Endodermal cell (in vitro differentiated cells): ENCODE results near the gene MS4A5. TPM values are rescaled to one million over a fixed set of nuclear protein-coding genes. Genes with fewer than 3 reads are reported as not detected.

Experiments used
- DNase-seq: peaks from one replicate; pipeline ENCODE4 v3.0.0-alpha.2; 2017
- H3K27ac ChIP-seq: 2 replicates; pipeline ENCODE4 v1.5.1; 2013; ENCODE audit warnings: mild to moderate bottlenecking, low read depth, low read length, moderate library complexity
- H3K27me3 ChIP-seq: 2 replicates; pipeline ENCODE4 v1.6.1; 2013; ENCODE audit warnings: mild to moderate bottlenecking, low read length, moderate library complexity; ENCODE audit not compliant: insufficient read depth, control insufficient read depth, poor library complexity, severe bottlenecking
- H3K36me3 ChIP-seq: 2 replicates; pipeline ENCODE4 v1.7.0; 2013; ENCODE audit warnings: mild to moderate bottlenecking, low read length, moderate library complexity; ENCODE audit not compliant: control insufficient read depth, insufficient read depth
- H3K4me1 ChIP-seq: one replicate; pipeline ENCODE4 v1.7.0; 2013; ENCODE audit warnings: low read length; ENCODE audit not compliant: control insufficient read depth, insufficient read depth
- H3K4me3 ChIP-seq: 2 replicates; pipeline ENCODE4 v1.5.1; 2013; ENCODE audit warnings: mild to moderate bottlenecking, low read length, moderate library complexity
- H3K9ac ChIP-seq: 2 replicates; pipeline ENCODE4 v1.6.1; 2013; ENCODE audit warnings: mild to moderate bottlenecking, low read length, moderate library complexity; ENCODE audit not compliant: poor library complexity, severe bottlenecking; ENCODE audit errors: extremely low read depth
- H3K9me3 ChIP-seq: 2 replicates; pipeline ENCODE4 v1.6.1; 2013; ENCODE audit warnings: mild to moderate bottlenecking, low read length, moderate library complexity; ENCODE audit not compliant: control insufficient read depth
- H3K27ac Mint-ChIP-seq: 2 replicates; pipeline ENCODE4 v1.8.0; 2020; ENCODE audit warnings: mixed read lengths
- H3K27me3 Mint-ChIP-seq: 2 replicates; pipeline ENCODE4 v1.8.0; 2021; ENCODE audit warnings: mild to moderate bottlenecking, mixed read lengths; ENCODE audit not compliant: insufficient read depth
- H3K36me3 Mint-ChIP-seq: 2 replicates; pipeline ENCODE4 v1.8.0; 2020; ENCODE audit warnings: low read depth, mixed read lengths
- H3K4me1 Mint-ChIP-seq: 2 replicates; pipeline ENCODE4 v1.8.0; 2020; ENCODE audit warnings: mixed read lengths
- H3K4me3 Mint-ChIP-seq: 2 replicates; pipeline ENCODE4 v1.8.0; 2020; ENCODE audit warnings: mild to moderate bottlenecking, moderate library complexity, mixed read lengths
- H3K9me3 Mint-ChIP-seq: 2 replicates; pipeline ENCODE4 v1.8.0; 2020; ENCODE audit warnings: mild to moderate bottlenecking, mixed read lengths
- CTCF ChIP-seq: fragments of 200-600 bp; sonication (generic); conservative IDR thresholded peaks from 2 replicates; pipeline ENCODE4 v1.5.0; 2021; ENCODE audit warnings: antibody characterized with exemption, mild to moderate bottlenecking
- WGBS, 2 experiments: methylation state at CpG; one replicate each; pipeline versions ENCODE4 v1.1.5 to v1.1.7; 2013; ENCODE audit warnings: missing lambda C conversion rate in 2 of 2, mixed read lengths in 1 of 2; ENCODE audit not compliant: insufficient coverage in 1 of 2, insufficient read length in 1 of 2; 5-methylcytosine and 5-hydroxymethylcytosine counted together
- total RNA-seq, 2 donors: library from RNA; stranded (reverse); fragmentation: NEBNext Ultra II Directional in 1 of 2; extraction: Animal tissue kit (Norgen Biotek cat#: 25700) in 1 of 2; gene quantifications; 2 replicates in 1 of 2; 3 replicates in 1 of 2; pipeline ENCODE4 v1.2.1, GENCODE V29; 2021

The MS4A5 gene
- total RNA-seq, 2 donors from 2014 or later, result not detected

DNA sequence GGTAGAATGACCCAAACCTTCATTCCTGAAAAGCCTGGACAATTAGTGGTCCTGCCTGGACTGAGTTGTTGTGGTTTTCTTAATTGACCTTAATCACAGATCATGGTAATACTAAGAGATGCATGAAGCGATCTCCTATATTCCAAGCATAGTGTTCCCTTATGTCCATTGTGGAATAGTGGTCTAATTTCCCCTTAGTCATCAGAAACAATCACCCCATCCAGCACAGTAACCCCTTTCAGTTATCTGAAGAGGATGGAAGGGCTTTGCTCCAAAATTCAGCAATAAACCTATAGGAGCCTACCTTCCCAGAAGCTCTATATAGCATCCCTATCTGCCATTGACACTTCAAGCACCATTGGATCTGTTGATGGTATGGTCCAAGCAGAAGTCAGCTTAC is 6.8 kb upstream of the MS4A5 start:
- no peak for DNase-seq
- H3K27ac ChIP-seq, result no peak overlapping the region
- no peaks in the 10 kb centered on the region for H3K4me1 ChIP-seq
- no peaks in the 10 kb centered on the region for H3K27me3 ChIP-seq
- Mint-ChIP-seq H3K4me1 (no peaks in the 10 kb centered on the region), H3K27me3 (no peaks in the 10 kb centered on the region), H3K4me3 (no peak overlapping the region), H3K9me3 (no peaks in the 10 kb centered on the region), H3K27ac (no peak overlapping the region), H3K36me3 (no peaks in the 10 kb centered on the region)
- no peak overlapping the region for H3K9ac ChIP-seq
- H3K4me3 ChIP-seq, result no peak overlapping the region
- H3K9me3 ChIP-seq, result peaks cover 5% of the 10 kb centered on the region
- no peak for TF ChIP-seq CTCF
- H3K36me3 ChIP-seq, result no peaks in the 10 kb centered on the region
- WGBS, 2 experiments, result 100% methylated on average over 1 of the region's 1 CpG; no CpG with 5 or more reads in 1 of the 2 experiments

DNA sequence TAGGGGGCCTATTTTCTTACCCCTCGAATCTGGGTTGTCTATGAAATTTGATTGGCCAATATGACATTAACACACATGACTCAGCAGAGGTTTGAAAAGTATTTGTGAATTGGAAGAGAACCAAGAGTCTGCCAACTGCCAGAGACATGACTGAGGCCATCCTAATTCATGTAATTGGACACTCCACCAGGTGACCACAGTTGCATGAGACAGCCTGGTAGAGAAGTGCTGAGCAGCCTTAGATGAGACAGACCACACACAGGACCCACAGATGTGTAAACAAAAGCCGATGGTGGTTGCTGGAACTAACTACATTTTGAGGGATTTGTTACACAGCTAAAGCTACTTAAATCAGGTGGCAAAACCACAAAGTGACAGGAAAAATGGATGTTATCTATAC is 855 bp upstream of the MS4A5 start:
- H3K4me3 ChIP-seq, result no peak overlapping the region
- H3K9me3 ChIP-seq, result no peaks in the 10 kb centered on the region
- 86 to 95% methylated on average over 1 to 2 of the region's 2 CpGs for WGBS, 2 experiments
- H3K27me3 Mint-ChIP-seq, result no peaks in the 10 kb centered on the region
- H3K27ac ChIP-seq, result no peak overlapping the region
- no peaks in the 10 kb centered on the region for H3K36me3 Mint-ChIP-seq
- no peaks in the 10 kb centered on the region for H3K9me3 Mint-ChIP-seq
- peaks cover 18% of the 10 kb centered on the region for H3K4me1 Mint-ChIP-seq
- peaks cover 4% of the 10 kb centered on the region for H3K4me1 ChIP-seq
- no peak for TF ChIP-seq CTCF
- no peaks in the 10 kb centered on the region for H3K27me3 ChIP-seq
- no peak overlapping the region for H3K4me3 Mint-ChIP-seq
- no peak overlapping the region for H3K9ac ChIP-seq
- H3K36me3 ChIP-seq, result no peaks in the 10 kb centered on the region
- no peak overlapping the region for H3K27ac Mint-ChIP-seq
- no peak for DNase-seq

GRCh38 chr11:60431251-60431650 is 1.9 kb downstream of the MS4A5 start:
- no peaks in the 10 kb centered on the region for H3K9me3 ChIP-seq
- Mint-ChIP-seq H3K27me3 (no peaks in the 10 kb centered on the region), H3K4me1 (peaks cover 18% of the 10 kb centered on the region), H3K36me3 (no peaks in the 10 kb centered on the region), H3K27ac (no peak overlapping the region), H3K4me3 (no peak overlapping the region), H3K9me3 (peaks cover 4% of the 10 kb centered on the region)
- 88 to 97% methylated on average over 1 to 2 of the region's 2 CpGs for WGBS, 2 experiments
- no peak overlapping the region for H3K27ac ChIP-seq
- no peak for DNase-seq
- no peaks in the 10 kb centered on the region for H3K27me3 ChIP-seq
- no peak overlapping the region for H3K9ac ChIP-seq
- H3K4me3 ChIP-seq, result no peak overlapping the region
- no peak for TF ChIP-seq CTCF
- H3K4me1 ChIP-seq, result peaks cover 4% of the 10 kb centered on the region
- H3K36me3 ChIP-seq, result no peaks in the 10 kb centered on the region
